Colonic mucosa (tissue), 4 donors: ENCODE measurements around the gene ODAPH. TPM values are rescaled to one million over a fixed set of nuclear protein-coding genes. Genes with fewer than 3 reads are reported as not detected.

Experiments used
- DNase-seq: peaks from one replicate; pipeline ENCODE4 v3.0.0-alpha.2; 2020
- H3K27ac ChIP-seq: fragments of 200-600 bp; one replicate; pipeline ENCODE4 v1.8.0; 2021
- H3K27me3 ChIP-seq: fragments of 200-600 bp; one replicate; pipeline ENCODE4 v1.8.0; 2021
- H3K36me3 ChIP-seq: fragments of 200-600 bp; one replicate; pipeline ENCODE4 v1.8.0; 2021
- H3K4me1 ChIP-seq: fragments of 200-600 bp; one replicate; pipeline ENCODE4 v1.8.0; 2021; ENCODE audit warnings: mild to moderate bottlenecking
- H3K4me3 ChIP-seq: fragments of 200-600 bp; one replicate; pipeline ENCODE4 v1.8.0; 2021
- H3K9ac ChIP-seq, 2 donors: one replicate each; pipeline ENCODE4 v1.7.0; 2013; ENCODE audit warnings: control low read depth in 2 of 2, low read depth in 2 of 2, low read length in 2 of 2
- H3K9me3 ChIP-seq: fragments of 200-600 bp; one replicate; pipeline ENCODE4 v1.8.0; 2021
- CTCF ChIP-seq: fragments of 200-600 bp; IDR thresholded peaks from one replicate; pipeline ENCODE4 v1.8.0; 2022; ENCODE audit warnings: antibody characterized with exemption, mild to moderate bottlenecking
- intact Hi-C: fragments of 100-400 bp; cut with DNase I; formaldehyde crosslinking; loops from one replicate; pipeline ENCODE4 v1.14.1; 2022
- total RNA-seq, 2 donors: library from RNA; stranded (reverse); fragmentation: NEBNext Ultra II Directional in 1 of 2; extraction: Animal tissue kit (Norgen Biotek cat#: 25700) in 1 of 2; gene quantifications; one replicate each; pipeline ENCODE4 v1.2.1, GENCODE V29; 2021
- donor health status: healthy.
- donor health status: DM: no; HTN: no; CAD: no.
- donor health status: DM: no; HTN: no; CAD: no.

Gene ODAPH
- total RNA-seq, 2 donors from 2014 or later, result not detected

GRCh38 chr4:75557696-75558095, 1.8 kb downstream of the ODAPH start:
- Histone ChIP-seq H3K9me3 (no peaks in the 10 kb centered on the region), H3K4me3 (no peak overlapping the region), H3K4me1 (no peaks in the 10 kb centered on the region), H3K36me3 (no peaks in the 10 kb centered on the region), H3K9ac (no peak overlapping the region), H3K27me3 (no peaks in the 10 kb centered on the region), H3K27ac (no peak overlapping the region)
- DNase-seq, result no peak
- no peak for TF ChIP-seq CTCF
- intact Hi-C loops, result no loop called here

- TF ChIP-seq CTCF, result no peak
- intact Hi-C loops, result no loop called here
- H3K36me3 ChIP-seq, result no peaks in the 10 kb centered on the region
- H3K27ac ChIP-seq, result no peak overlapping the region
- no peak for DNase-seq
- H3K4me3 ChIP-seq, result no peak overlapping the region
- no peaks in the 10 kb centered on the region for H3K27me3 ChIP-seq
- no peak overlapping the region for H3K9ac ChIP-seq
- H3K9me3 ChIP-seq, result no peaks in the 10 kb centered on the region
- no peaks in the 10 kb centered on the region for H3K4me1 ChIP-seq
Measured at GRCh38 chr4:75561789-75562188, 5.9 kb downstream of the ODAPH start.

- Histone ChIP-seq H3K4me1 (no peaks in the 10 kb centered on the region), H3K27ac (no peak overlapping the region), H3K36me3 (no peaks in the 10 kb centered on the region), H3K9me3 (no peaks in the 10 kb centered on the region), H3K9ac (no peak overlapping the region), H3K27me3 (no peaks in the 10 kb centered on the region), H3K4me3 (no peak overlapping the region)
- TF ChIP-seq CTCF, result no peak
- intact Hi-C loops, result no loop called here
- DNase-seq, result no peak
Measured at GRCh38 chr4:75564023-75564422, 8.2 kb downstream of the ODAPH start.

- no peak overlapping the region for H3K27ac ChIP-seq
- no peak for TF ChIP-seq CTCF
- no peaks in the 10 kb centered on the region for H3K36me3 ChIP-seq
- H3K27me3 ChIP-seq, result no peaks in the 10 kb centered on the region
- DNase-seq, result no peak
- H3K4me1 ChIP-seq, result no peaks in the 10 kb centered on the region
- H3K4me3 ChIP-seq, result no peak overlapping the region
- H3K9ac ChIP-seq, result no peak overlapping the region
- H3K9me3 ChIP-seq, result no peaks in the 10 kb centered on the region
- intact Hi-C loops, result no loop called here
Measured at GRCh38 chr4:75565481-75565880, 9.6 kb downstream of the ODAPH start.

GRCh38 chr4:75566911-75567310, 11.0 kb downstream of the ODAPH start:
- intact Hi-C loops, result no loop called here
- Histone ChIP-seq H3K27me3 (no peaks in the 10 kb centered on the region), H3K27ac (no peak overlapping the region), H3K4me3 (no peak overlapping the region), H3K9me3 (no peaks in the 10 kb centered on the region), H3K36me3 (no peaks in the 10 kb centered on the region), H3K9ac (no peak overlapping the region), H3K4me1 (no peaks in the 10 kb centered on the region)
- TF ChIP-seq CTCF, result no peak
- no peak for DNase-seq

- no peak overlapping the region for H3K4me3 ChIP-seq
- H3K27ac ChIP-seq, result no peak overlapping the region
- H3K27me3 ChIP-seq, result no peaks in the 10 kb centered on the region
- intact Hi-C loops, result no loop called here
- TF ChIP-seq CTCF, result no peak
- no peak for DNase-seq
- no peaks in the 10 kb centered on the region for H3K4me1 ChIP-seq
- no peaks in the 10 kb centered on the region for H3K36me3 ChIP-seq
- no peak overlapping the region for H3K9ac ChIP-seq
- no peaks in the 10 kb centered on the region for H3K9me3 ChIP-seq
Measured at GRCh38 chr4:75567725-75568124, 11.9 kb downstream of the ODAPH start.
